ENCODE measurements around the gene DACT1. TPM values are rescaled to one million over a fixed set of nuclear protein-coding genes. Genes with fewer than 3 reads are reported as not detected.

The DACT1 gene
- total and polyA plus RNA-seq, 2 of the 13 experiments (the other 11 are each of a cell fraction or from before 2014, with no cell fraction given), result 0.01 TPM; not detected in 1

DNA sequence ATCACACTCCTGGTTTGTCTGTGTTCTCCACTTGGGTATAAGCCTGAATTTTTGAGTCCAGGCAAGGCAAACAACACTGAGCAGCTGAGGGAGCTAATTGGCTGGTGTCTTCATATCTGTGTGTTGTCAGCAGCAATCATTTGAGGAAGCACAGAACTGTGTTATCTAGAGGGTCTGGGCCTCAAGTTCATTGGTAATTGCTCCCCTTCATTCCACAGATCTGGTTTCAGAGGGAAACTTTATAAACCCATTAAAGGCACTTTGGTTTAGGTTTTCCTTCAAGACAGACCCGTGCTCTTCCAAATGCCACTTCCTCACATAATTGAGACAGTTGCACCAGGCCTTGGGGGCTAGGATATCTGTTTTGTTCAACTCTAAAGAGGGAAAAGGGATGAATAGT lies 5.6 kb downstream of the DACT1 start:
- Histone ChIP-seq H3K4me3 (replicated peaks in 1 of 3; ENCODE audit: insufficient read depth in 1 of 3, low read depth in 2 of 3, low read length in 3 of 3) (no peak overlapping the region), H3K9me3 (ENCODE audit: low read length) (no peaks in the 10 kb centered on the region), H4K20me1 (ENCODE audit: insufficient read depth, low read length) (no peaks in the 10 kb centered on the region), H3K9ac (ENCODE audit: insufficient read depth, low read depth, low read length) (no peak overlapping the region), H2AFZ (ENCODE audit: low read length) (no peak overlapping the region), H3K27me3 (ENCODE audit: control insufficient read depth in 1 of 2, insufficient read depth in 2 of 2, low read length in 2 of 2) (peaks cover 5 to 32% of the 10 kb centered on the region in 2 experiments), H3K4me2 (ENCODE audit: low read depth, low read length) (no peak overlapping the region), H3K36me3 (replicated peaks in 1 of 2; ENCODE audit: control insufficient read depth in 1 of 2, insufficient read depth in 2 of 2, low read length in 2 of 2) (no peaks in the 10 kb centered on the region), H3K79me2 (ENCODE audit: insufficient read depth, low read length) (no peaks in the 10 kb centered on the region), H3K27ac (ENCODE audit: extremely low read length, insufficient read depth, low read length) (no peak overlapping the region), H3K4me1 (ENCODE audit: insufficient read depth, low read length) (peaks cover 7% of the 10 kb centered on the region)
- ATAC-seq (no peak), FAIRE-seq (no peak), DNase-seq (ENCODE audit: low spot score) (no peak)
- ChIA-PET POLR2A (no interaction called here), CTCF (ENCODE audit: low intra/inter-chr PET ratio, low total read pairs) (no interaction called here)
- BruUV-seq (replicated peaks), result no TSS peak
- 0% methylated on average over 1 of the region's 1 CpG for WGBS (ENCODE audit: low lambda C conversion rate)
- intact Hi-C loops (cut with micrococcal nuclease; ENCODE audit: unreplicated experiment) (no loop called here), in situ Hi-C loops (cut with HindIII; ENCODE audit: extremely low pct_ligation_motif_present, low pct_unique_long_range_greater_than_20kb) (no loop called here)
- no peak for TF ChIP-seq CCDC6 (CRISPR knock-in tag; IDR thresholded peaks at IDR 0.05)
- no peak for TF ChIP-seq ELF4 (CRISPR knock-in tag; IDR thresholded peaks at IDR 0.05; ENCODE audit: borderline replicate concordance)
- no peak for TF ChIP-seq HNF4A (CRISPR knock-in tag; IDR thresholded peaks at IDR 0.05)
- TF ChIP-seq EP300 (IDR thresholded peaks at IDR 0.05; ENCODE audit: low read depth in 2 of 2, low read length in 2 of 2), result no peak
- no peak for TF ChIP-seq EP300 (CRISPR knock-in tag; IDR thresholded peaks at IDR 0.05; ENCODE audit: borderline replicate concordance)
- TF ChIP-seq CC2D1A (CRISPR knock-in tag; IDR thresholded peaks at IDR 0.05), result no peak
- no peak for TF ChIP-seq SP4 (CRISPR knock-in tag; IDR thresholded peaks at IDR 0.05)
- no peak for TF ChIP-seq ZNF383 (CRISPR knock-in tag; IDR thresholded peaks at IDR 0.05; ENCODE audit: borderline replicate concordance)
- TF ChIP-seq, protein P1, sequence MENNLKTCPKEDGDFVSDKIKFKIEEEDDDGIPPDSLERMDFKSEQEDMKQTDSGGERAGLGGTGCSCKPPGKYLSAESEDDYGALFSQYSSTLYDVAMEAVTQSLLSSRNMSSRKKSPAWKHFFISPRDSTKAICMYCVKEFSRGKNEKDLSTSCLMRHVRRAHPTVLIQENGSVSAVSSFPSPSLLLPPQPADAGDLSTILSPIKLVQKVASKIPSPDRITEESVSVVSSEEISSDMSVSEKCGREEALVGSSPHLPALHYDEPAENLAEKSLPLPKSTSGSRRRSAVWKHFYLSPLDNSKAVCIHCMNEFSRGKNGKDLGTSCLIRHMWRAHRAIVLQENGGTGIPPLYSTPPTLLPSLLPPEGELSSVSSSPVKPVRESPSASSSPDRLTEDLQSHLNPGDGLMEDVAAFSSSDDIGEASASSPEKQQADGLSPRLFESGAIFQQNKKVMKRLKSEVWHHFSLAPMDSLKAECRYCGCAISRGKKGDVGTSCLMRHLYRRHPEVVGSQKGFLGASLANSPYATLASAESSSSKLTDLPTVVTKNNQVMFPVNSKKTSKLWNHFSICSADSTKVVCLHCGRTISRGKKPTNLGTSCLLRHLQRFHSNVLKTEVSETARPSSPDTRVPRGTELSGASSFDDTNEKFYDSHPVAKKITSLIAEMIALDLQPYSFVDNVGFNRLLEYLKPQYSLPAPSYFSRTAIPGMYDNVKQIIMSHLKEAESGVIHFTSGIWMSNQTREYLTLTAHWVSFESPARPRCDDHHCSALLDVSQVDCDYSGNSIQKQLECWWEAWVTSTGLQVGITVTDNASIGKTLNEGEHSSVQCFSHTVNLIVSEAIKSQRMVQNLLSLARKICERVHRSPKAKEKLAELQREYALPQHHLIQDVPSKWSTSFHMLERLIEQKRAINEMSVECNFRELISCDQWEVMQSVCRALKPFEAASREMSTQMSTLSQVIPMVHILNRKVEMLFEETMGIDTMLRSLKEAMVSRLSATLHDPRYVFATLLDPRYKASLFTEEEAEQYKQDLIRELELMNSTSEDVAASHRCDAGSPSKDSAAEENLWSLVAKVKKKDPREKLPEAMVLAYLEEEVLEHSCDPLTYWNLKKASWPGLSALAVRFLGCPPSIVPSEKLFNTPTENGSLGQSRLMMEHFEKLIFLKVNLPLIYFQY (CRISPR knock-in tag; IDR thresholded peaks at IDR 0.05; ENCODE audit: borderline replicate concordance), result no peak
- TF ChIP-seq FOXK2 (IDR thresholded peaks at IDR 0.05), result no peak
- TF ChIP-seq TCF12 (IDR thresholded peaks at IDR 0.05), result no peak
- no peak for TF ChIP-seq TCF12 (CRISPR knock-in tag; IDR thresholded peaks at IDR 0.05)

All from HepG2 (cell line).